Activated T-cell treated with anti-CD3 and anti-CD28 coated beads for 4 hours (primary cell): ENCODE measurements around the gene RNU6-9.
"Not testable (repeated sequence)": the region's sequence is repeated elsewhere in the genome, so short reads cannot be mapped to it uniquely, and the experiment has no call there.

Source experiments
- DNase-seq: peaks from one replicate; pipeline ENCODE4 v3.0.0-alpha.2; 2020

Gene RNU6-9

DNA sequence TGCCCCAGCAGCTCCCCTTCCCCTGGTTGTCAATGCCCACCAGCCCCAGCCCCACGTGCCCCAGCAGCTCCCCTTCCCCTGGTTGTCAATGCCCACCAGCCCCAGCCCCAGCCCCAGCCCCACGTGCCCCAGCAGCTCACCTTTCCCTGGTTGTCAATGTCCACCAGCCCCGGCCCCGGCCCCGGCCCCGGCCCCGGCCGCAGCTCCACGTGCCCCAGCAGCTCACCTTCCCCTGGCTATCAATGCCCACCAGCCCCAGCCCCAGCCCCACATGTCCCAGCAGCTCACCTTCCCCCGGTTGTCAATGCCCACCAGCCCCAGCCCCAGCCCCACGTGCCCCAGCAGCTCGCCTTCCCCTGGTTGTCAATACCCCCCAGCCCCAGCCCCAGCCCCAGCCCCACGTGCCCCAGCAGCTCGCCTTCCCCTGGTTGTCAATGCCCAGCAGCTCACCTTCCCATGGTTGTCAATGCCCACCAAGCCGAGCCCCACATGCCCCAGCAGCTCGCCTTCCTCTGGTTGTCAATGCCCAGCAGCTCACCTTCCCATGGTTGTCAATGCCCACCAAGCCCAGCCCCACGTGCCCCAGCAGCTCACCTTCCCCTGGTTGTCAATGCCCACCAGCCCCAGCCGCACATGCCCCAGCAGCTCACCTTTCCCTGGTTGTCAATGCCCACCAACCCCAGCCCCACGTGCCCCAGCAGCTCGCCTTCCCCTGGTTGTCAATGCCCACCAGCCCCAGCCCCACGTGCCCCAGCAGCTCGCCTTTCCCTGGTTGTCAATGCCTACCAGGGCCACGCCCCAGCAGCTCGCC is 14.3 kb upstream of the RNU6-9 start:
- DNase-seq, result not testable (repeated sequence)

DNA sequence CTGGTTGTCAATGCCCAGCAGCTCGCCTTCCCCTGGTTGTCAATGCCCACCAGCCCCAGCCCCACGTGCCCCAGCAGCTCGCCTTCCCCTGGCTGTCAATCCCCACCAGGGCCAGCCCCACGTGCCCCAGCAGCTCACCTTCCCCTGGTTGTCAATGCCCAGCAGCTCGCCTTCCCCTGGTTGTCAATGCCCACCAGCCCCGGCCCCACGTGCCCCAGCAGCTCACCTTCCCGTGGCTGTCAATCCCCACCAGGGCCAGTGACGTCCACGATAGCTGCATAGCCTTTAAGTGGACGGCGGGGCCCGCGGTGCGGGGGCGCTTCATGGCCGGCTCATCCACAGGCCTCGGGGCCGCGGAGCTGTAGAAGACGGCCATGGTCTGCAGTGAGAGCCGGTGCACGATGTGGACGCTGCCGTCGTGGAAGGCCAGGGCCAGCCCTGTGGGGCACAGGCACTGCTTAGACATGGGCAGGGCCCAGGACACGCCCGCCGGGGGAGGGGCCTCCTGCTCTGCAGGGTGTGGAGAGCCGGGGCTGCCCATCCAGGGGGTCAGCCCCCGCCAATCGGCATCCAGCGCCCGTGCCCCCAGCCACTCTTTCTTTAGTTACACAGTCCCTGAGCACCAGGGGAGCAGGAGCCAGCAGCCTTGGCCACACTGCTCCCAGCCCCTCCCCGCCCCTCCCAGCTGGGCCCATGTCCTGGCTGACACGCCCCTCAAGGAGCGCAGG is 13.4 kb upstream of the RNU6-9 start:
- DNase-seq, result no peak

DNA sequence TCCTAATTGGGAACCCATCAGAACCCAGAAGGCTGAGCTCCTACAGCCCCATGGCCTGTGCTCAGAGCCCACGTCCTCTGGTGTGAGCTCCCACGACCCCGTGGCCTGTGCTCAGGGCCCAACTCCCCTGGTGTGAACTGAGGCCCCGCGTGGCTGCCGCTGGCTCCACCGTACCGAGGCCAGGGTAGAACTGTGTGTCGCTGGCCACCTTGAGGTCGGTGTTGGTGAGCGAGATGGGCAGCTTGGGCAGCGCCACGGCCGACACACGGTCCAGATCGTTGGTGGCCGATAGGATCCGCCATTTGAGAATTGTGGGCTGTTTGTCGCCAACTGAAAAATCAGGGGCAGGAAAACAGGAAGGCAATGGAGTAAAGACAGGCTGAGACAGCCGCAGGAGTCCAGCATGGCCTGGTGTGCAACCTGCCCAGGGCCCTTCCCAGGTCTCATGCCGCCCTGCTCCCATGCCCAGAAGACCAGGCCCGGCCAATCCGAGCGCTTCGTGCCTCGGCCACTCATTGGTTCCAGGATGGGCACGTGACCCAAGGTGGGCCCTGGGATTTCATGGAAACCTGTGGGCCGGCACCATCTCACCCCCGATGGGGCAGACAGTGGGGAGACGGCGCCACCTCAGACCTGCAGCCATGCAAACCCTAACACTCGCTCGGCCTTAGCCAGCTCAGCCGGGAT is 11.8 kb upstream of the RNU6-9 start:
- DNase-seq, result no peak

DNA sequence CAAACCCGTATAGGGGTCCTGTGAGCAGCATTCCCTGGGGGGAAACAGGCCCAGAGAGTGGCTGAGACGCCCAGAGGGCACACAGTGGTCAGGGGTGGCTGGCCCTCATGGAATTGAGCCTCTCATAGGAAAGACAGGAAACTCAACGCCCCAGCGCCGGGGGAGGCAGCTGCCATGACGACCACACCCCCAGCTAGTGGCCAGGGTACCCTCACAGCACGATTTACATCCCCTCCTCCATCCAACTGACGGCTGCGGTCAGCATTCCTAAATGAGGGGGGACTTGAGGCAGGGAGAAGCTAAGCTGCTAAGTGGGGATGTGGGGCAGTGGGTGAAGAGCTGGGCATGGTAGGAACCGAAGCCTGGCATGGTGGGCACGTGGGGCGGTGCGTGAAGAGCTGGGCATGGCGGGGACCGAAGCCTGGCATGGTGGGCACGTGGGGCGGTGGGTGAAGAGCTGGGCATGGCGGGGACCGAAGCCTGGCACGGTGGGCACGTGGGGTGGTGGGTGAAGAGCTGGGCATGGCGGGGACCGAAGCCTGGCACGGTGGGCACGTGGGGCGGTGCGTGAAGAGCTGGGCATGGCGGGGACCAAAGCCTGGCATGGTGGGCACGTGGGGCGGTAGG is 10.3 kb upstream of the RNU6-9 start:
- DNase-seq, result no peak

DNA sequence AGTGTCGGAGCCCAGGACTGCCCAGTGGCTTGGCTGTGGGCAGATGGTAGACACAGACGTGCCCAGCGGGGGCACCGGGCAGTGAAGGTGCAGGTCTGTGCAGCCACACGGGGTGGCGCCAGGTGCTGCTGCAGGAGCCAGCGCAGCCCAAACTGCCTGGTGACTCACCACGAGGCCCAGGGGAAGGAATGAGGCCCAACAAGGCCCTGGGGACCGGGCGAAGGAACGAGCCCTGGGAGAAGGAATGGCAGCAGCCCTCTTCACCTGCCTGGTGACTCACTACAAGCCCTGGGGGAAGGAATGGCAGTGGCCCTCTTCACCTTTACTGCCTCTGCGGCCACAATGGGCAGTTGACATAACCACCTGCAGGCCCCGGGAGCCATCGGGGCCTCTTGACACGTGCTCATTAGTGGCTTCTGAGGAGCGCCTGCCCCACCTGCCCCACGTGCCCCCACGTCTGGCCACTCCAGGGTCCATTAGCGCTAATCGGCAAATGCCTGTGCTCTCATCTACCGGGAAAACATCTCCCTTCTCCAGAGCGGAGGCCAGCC is 9.5 kb upstream of the RNU6-9 start:
- no peak for DNase-seq

DNA sequence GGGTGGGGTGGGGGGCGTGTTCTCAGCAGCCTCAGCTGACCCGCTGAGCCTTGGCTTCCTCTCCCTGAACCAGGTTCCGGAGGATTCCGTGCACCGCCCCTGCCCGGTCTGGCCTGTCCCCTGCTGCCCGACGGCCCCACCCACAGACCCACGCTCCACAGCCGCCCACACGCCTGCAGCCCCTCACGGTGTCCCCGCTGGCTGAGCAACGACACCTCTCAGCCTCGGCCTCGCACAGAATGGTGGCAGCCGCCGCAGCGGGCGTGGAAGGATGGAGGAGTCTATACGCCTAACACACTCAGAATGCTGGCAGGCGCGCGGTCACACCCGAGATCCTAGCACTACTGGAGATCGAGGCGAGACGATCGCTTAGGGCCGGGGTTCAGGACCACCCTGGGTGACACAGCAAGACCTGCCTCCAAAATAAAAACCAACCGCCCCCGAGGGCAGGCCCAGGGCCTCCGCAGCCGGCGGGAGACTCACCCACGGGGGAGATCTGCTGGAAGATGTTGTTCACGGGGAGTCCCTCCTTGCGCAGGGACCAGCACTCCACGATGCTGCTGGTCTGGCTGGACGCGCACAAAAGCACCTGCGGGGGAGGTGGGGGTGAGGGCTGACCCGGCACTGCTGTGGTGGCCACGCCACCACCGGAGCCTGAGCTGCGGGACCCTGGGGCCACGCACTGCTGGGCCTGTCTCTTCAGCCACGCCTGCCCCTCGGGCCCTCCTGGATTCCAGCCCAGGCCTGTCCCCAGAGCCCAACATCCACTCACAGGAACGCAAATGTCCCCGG is 8.7 kb upstream of the RNU6-9 start:
- DNase-seq, result no peak

DNA sequence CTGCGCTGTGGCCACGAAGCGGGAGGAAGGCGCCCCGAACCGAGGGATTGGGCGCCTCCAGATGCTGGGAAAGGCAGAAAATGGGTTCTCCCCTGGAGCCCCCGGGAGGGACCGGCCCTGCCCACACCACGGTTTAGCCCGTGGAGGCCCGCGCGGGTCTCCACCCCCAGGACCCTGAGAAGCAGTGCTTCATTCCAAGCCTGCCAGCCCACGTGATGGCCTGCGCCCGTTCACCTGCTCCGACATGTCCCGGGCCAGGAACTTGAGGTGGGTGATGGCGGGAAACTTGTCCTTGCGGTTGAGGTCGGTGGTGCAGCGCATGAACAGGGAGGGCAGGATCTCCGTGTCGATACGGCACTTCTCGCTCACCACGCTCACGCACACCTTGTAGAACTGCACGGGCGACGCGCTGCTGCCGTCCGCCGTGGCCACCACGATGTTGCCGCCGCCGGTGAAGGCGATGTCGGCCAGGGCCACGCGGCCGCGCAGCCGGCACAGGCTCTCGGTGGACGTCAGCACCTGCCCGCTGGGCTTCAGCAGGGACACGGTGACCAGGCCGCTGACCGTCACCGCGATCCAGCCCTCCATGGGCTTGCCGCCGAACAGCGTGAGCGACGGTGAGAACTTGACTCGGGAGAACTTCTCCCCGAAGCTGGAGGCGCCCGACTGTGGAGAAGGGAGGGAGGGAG is 7.6 kb upstream of the RNU6-9 start:
- no peak for DNase-seq

DNA sequence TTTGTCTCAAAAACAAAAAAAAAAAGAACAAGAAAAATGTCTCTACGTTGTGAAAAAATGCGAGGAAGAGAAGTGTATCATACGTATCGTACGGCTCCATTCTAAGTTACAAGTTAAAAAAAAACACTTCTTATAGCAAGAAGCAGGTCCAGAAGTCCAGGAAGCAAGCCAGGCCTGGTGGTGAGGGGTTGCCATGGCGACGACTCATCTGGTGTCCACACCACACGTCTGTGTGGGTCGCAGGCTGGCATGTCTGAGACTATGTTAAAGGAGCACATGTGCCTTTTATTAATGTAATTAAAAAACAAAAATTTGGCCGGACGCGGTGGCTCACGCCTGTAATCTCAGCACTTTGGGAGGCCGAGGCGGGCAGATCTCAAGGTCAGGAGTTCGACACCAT is 6.2 kb upstream of the RNU6-9 start:
- DNase-seq, result no peak

DNA sequence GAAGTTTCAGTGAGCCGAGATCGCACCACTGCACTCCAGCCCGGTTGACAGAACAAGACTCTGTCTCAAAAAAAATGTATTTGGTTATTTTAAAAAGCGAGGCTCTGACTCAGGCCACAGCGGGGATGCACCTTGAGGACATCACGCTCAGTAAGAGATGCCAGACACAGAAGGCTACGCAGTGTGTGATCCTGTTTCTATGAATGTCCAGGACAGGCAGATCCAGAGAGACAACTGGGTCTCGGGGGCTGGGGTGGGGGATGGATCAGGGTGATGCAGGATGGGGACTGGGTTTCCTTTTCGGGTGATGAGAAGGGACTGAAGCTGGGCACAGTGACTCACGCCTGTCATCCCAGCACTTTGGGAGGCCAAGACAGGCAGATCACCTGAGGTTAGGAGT is 5.7 kb upstream of the RNU6-9 start:
- DNase-seq, result no peak

DNA sequence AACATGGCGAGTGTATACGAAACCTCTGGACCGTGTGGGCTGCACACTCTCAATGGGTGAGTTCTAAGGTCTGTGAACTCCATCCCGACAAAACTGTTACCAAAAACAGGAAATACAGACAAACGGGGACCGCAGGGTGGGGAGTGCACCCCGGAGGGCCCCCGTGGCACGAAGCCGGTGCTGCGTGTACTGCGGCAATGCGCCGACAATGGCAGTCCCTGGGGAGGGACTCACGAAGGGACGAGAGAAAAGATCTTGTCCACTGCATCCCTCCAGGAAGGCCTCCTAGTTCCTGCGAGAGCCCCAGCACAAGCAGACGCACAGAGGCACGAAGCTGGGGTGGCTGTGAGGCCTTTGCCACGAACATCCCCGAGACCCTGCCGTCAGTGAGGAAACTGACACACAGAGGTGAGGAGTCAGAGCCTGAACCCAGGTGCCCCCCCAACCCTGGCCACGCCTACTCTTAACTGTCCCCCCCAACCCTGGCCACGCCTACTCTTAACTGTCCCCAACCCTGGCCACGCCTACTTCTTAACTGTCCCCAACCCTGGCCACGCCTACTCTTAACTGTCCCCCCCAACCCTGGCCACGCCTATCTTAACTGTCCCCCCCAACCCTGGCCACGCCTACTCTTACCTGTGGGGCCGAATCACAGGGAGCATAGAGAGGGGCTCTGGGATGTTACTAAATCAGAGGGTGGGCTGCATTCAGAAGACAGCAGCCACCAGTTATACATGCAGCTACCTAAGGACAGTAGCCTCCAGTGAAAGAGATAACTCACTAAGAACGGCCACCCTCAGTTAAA is 4.5 kb upstream of the RNU6-9 start:
- DNase-seq, result no peak

DNA sequence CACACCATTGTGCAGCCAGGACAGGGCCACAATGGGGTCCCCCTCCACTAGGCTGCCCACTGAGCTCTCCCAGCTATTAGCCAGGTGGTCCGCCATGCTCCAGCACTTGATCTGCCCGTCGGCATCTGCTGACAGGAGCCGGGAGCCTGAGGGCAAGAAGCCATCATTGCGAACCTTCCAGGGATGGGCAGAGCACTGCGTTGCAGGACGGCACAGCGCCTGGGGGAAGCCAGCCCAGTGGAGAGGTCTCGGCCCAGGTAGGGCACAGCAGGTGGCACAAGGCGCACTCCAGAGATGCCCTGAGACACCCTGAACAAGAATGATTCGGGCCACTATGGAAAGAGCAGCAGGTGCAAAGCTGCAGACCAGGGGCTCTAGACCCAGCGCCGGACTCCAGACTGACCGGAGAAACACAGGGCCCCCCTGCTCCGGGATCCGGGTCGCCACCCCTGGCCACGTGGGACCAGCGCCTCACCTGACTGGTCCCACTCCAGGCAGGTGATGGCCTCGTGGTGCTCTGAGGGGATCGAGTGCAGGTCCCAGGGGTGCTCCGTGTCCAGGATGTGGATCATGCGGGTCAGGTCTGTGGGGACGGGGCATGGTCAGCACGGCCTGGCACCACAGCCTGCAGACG is 3.5 kb upstream of the RNU6-9 start:
- no peak for DNase-seq

DNA sequence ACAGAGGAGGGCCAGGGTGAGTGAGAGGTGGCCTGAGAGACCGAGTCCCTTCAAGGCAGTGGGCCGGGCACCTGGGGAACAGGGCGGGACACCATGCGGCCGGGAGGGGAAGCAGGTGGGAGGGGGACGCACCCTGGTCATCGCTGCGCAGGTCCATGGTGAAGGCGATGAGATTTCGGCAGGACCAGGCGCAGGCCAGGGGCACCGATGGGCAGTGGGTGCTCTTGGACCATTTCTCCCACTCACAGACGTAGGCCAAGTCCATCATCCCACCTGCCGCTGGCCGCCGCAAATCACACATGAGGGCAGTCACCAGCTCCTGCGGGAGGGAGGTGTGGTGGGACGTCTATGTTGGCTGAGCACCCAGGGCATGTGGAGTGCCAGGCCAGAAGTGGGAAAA is 2.5 kb upstream of the RNU6-9 start:
- no peak for DNase-seq

DNA sequence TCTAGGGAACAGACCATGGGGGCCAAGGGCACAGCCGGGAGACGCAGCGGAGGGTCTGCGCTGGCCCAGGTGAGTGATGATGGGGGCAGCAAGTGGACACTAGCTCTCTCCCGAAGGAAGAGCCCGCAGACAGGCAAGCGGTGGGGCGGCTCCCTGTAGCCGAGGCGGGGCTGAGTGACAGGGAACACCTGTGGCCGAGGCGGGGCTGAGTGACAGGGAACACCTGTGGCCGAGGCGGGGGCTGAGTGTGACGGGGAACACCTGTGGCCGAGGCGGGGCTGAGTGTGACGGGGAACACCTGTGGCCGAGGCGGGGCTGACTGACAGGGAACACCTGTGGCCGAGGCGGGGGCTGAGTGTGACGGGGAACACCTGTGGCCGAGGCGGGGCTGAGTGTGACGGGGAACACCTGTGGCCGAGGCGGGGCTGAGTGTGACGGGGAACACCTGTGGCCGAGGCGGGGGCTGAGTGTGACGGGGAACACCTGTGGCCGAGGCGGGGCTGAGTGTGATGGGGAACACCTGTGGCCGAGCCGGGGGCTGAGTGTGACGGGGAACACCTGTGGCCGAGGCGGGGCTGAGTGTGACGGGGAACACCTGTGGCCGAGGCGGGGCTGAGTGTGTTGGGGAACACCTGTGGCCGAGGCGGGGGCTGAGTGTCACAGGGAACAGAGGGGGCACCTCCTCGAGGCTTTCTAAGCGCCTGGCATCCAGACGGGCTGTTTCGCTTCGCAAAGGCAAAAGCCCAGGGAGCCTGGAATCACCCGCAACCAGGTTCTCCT is 1.7 kb upstream of the RNU6-9 start:
- not testable (repeated sequence) for DNase-seq

DNA sequence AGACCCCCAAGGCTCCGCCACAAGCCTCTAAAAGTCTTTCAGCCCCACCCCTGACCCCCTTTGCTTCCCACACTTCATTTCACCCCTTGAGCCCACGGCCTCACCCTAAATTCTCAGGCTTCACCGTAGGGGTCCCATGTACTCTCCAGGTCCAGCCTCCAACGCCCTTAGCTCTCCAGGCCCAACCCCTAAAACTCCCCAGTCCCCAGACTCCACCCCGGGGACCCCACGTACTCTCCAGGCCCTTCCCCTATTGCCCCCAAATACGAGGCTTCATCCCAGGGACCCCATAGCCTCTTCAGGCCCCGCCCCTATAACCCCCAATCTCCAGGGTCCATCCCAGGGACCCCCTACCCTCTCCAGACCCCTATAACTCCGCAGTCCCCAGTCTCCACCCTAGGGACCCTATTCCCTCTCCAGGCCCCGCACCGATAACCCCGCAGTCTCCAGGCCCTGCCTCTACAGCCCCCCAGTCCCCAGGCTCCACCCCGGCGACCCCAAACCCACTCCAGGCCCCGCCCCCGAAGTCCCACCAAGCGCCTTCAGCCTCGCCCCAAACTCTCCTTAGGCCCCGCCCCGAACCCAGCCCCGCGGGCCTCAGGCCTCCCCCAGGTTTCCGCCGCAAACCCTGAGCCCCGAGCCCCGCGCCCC is 916 bp upstream of the RNU6-9 start:
- no peak for DNase-seq

DNA sequence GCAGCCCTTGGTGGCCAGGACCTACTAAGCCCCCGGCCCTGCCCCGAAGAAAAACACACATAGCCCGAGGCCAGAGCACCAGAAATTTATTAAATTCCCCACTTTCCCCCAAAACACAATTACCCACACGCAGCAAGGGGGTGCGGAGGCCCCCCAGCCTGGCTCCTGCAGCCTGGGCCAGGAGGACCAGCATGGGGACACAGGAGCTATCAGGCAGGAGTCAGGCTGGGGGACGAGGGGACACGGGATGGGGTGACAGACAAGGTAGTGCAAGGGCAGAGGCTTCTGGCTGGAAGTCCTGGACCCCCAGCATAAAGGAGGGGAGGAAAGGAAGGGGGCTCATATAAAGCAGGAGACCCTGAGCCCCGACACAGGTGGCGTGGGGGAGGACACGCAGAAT is 3.1 kb downstream of the RNU6-9 start:
- no peak for DNase-seq

DNA sequence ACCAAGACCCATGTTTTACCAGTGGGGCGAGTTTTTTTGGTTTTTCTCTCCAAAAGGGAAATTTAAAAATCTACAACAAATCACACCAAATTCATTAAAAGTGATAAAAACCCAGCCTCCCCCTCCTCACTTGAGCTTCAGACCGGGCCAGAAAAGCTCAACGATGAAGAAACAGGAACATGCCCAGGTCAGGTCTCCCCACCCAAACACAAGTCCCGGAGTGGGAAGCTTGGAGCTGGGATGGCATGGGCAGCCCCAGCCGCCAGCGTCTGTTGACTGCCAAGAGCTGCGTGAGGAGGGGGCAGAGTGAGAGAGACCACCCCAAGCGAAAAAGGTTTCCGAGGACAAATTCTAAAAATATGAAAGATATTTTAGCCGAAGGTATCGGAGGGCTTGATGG is 3.7 kb downstream of the RNU6-9 start:
- no peak for DNase-seq

DNA sequence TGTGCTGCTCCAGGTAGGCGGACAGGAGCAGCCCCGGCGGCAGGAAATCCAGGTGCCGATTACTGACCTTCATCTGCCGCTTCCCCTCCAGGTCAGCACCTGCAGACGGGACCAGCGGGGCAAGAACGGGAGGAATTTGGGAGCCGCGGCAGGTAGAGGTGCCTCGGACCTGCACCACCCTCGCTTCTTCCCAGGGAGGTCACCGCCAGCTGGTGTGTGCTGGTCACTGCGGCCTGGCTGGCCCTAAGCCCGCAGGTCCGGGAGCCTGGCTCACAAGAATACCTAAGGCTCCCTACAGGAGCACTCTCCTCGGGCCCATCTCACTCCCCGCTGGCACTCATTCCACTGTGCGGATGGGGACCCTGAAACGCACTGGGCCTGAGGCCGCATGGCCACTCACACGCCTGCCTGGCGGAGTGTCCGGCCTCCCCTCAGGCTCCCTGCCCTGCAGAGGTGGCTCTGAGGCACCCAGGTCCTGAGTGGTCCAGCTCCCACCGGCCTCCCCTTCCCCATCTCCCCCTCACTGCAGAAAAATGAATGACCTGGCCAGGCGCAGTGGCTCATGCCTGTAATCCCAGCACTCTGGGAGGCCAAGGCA is 4.3 kb downstream of the RNU6-9 start:
- DNase-seq, result no peak

DNA sequence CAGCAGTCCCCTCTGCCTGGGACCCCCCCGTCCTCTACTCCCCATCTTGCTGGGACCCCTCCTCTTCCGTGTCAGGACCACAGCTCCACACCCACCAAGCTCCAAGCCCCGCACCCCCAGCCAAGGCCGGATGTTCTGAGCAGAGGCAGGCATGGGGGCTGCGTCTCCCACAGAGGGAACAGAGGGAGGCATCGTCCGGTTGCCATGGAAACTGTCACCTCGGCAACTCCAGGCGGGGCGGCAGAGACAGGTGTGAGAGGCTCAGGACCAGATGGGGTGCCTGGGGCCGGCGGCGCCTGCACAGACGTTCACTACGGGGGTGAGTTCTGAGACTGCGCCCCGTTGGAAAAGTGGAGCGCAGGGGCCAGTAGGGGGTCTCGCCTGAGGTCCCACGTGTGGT is 5.4 kb downstream of the RNU6-9 start:
- DNase-seq, result no peak
